ENCODE data around the gene GIGYF2.
"Not testable (repeated sequence)": the region's sequence is repeated elsewhere in the genome, so short reads cannot be mapped to it uniquely, and the experiment has no call there.

GIGYF2 gene

DNA sequence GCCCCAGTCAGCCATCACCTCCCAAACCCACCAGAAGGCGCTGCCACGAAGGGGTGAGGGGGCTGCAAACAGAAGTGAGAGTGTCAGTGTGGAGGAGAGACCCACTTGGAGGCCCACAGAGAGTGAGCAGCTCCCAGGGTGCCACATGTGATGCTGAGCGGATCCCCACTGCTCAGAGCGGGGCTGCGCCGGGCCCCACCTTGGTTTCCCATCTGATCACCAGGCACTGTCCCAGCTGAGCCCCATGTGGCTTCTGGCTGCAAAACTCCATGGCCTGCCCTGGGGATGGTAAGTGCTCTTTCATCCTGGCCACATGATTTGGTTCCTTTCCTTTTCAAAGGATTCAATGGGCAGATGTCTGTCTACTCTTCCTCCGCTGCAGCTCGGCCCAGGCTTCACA, 196.7 kb downstream of the GIGYF2 start:
- no peak for DNase-seq (ENCODE audit: low read depth)

DNA sequence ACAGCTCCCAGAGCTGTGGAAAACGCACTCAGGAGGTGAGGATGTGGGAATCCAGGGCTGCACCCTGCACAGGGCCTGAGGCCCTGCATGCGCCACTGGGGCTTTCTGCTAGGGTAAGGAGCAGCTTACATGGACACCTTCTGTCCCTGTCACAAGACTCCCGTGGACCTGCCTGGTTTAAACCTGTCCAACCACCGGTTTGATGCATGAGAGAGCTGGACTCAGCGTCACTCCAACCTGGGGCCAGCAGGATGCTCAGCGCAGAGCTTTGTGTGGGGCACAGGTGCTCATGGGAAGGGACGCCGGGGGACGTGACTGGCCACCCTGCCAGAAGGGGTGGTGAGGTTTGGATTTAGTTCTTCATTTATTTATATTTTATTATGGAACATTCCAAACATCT, 197.1 kb downstream of the GIGYF2 start:
- no peak for DNase-seq (ENCODE audit: low read depth)

- DNase-seq (ENCODE audit: low read depth) = no peak
Measured at GRCh38 chr2:232894746-232895145, 197.6 kb downstream of the GIGYF2 start.

DNA sequence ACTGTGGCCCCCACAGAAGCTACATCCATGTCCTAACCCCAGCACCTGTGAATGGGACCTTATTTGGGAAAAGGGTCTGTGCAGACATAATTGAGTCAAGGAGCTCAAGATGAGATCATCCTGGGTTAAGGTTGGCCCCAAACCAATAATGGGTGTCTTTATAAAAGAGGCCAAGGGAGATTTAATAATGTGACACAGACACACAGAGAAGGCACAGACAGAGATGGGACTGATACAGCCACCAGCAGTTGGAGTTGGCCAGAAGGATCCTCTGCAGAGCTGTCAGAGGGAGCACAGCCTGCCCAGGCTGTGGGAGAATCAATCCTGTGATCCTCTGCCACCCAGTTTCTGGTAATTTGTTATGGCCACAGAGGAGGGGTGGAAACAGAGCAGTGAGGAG, 199.0 kb downstream of the GIGYF2 start:
- no peak for DNase-seq (ENCODE audit: low read depth)

DNA sequence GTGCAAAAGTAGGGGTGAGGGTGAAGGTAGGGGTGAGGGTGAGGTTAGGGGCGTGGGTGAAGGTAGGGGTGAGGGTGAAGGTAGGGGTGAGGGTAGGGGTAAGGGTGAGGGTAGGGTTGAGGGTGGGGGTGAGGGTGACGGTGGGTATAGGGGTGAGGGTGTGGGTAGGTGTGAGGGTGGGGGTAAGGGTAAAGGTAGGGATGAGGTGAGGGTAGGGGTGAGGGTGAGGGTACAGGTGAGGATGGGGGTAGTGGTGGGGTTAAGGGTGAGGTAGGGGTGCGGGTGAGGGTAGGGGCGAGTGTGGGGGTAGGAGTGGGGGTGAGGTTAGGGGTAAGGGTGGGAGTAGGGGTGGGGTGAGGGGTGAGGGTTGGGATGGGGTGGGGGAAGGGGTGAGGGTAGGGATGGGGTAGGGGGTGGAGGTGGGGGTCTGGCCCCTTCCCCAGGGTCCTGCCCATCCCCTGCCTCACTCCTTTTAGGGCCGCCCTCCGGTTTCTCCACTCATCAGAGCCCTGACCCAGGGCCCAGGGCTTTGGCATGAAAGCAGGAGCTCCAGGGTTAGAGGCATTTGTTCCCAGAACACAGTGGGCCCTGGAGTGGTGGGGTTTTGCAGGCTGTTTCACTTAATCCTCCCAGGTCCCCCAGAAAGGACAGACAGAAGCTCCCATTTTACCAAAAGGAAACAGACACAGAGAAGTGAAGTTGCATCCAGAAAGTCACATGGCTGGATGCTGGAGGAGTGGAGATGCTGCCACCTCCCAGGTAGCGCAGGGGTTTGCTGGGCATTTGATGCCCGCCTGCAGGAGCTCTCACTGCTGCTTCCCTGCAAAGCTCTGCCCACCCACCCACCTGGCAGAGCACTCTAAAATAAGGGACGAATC, 199.8 kb downstream of the GIGYF2 start:
- DNase-seq (ENCODE audit: low read depth) = no peak

DNA sequence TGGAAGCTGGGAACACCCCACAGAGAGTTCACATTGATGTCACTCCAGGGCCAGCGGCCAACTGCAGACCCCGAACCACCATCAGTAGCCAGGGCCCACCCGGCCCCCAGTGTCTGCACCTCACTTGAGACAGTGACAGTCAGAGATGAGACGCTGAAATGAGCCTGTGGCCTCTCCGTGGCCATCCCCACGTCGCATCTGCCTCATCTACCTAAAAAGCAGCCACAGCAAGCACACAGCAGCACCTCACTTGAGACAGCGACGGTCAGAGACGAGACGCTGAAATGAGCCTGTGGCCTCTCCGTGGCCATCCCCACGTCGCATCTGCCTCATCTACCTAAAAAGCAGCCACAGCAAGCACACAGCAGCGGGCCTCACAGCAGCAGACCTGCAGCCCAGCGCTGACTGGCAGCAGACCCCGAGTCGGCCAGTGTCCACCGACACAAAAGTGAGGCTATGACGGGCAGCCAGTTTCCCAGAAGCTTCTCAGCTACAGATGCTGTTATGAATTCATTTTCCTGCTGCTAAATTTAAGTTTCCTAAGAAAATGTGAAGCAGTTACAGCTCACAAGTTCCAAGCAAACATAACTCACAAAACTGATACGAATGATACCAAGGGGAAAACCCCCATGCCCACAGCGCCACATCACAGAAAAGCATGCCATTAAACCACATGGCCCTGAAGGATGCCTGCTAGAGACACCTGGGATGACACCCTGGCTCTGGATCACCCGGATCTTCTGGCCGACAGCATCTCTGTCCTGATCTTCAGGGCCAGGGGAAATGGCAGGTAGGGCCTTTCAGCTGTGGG, 200.7 kb downstream of the GIGYF2 start:
- DNase-seq (ENCODE audit: low read depth) = no peak

DNA sequence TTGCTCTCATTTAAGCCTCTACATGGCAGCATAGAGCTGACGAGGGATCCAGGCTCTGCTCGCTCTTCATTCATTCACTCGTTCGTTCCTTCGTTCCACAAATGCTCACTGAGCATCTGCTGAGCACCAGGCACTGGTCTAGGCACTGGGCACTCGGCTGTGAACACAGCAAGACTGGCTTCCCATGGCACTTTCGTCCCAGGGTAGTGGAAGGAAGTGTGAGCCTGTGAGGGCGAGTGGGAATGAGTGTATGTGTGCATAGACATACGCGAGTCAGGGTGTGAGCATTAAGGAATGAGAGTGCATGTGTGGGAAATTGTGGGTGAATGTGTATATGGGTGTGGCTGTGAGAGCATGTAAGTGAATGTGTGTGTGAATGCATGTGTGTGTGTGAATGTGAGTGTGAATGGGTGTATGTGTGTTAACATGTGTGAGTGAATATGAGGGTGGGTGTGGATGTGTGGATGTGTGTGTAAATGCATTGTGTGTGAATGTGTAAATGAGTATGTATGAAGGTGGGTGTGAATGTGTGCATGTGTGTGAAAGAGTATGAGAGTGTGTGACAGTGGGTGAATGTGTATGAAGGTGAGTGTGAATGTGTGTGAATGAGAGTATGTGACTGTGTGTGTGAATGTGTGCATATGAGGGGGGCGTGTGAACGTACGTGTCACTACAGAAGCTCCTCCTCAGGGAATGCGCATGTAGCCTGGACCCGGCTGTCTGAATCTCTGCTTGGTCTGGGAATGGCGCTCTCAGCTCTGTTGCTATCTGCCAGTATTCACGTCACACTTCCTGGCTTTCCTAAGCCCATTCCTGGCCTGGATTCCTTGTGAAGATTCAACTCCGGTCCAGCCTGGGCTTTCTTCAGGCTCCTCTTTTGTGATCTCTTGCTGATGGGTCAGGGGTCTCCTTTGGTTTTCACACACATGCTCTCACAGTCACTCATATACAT, 201.7 kb downstream of the GIGYF2 start:
- DNase-seq (ENCODE audit: low read depth) = no peak

GRCh38 chr2:232900811-232901735, 203.9 kb downstream of the GIGYF2 start:
- no peak for DNase-seq (ENCODE audit: low read depth)

DNA sequence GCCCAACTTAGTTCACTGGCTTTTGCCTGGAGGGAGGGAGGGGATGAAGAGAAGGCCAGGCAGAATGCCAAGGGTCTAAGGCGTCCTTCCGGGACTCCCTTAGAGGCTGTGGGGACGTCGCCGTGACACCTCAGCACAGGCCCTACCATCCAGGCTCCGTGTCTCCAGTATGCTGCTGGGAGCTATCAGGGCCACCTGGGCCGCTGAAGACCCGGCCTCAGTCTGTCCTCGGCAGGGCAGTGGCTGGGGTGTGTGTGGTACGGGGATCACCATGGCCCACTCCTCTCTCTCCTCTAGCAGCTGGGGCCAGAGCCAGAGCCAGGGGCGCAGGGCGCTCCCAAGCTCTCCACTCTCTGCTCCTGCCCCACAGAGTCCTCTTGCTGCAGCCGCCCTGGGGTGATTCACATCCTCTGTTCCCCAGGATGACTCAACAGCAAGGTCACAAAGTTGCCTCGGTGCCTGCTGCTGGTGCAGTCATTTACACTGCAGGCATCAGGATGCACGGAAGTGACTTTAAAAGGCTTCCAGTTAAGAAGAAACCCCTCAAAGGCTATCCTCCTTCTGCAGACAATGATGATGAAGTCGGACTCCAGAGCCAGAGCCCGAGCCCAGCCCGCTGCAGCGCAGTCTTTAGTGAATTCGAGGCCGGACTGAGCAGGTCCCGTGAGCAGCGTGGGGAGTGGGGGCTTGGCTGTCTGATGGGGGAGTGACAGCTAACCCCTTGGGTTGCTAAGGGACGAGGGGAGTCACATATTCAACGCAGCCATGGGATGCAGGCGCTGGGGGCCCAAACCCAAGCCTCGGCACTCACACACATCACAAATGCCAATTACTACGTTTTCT, 204.8 kb downstream of the GIGYF2 start:
- no peak for DNase-seq (ENCODE audit: low read depth)

GRCh38 chr2:232903989-232904388, 206.9 kb downstream of the GIGYF2 start:
- no peak for DNase-seq (ENCODE audit: low read depth)

DNA sequence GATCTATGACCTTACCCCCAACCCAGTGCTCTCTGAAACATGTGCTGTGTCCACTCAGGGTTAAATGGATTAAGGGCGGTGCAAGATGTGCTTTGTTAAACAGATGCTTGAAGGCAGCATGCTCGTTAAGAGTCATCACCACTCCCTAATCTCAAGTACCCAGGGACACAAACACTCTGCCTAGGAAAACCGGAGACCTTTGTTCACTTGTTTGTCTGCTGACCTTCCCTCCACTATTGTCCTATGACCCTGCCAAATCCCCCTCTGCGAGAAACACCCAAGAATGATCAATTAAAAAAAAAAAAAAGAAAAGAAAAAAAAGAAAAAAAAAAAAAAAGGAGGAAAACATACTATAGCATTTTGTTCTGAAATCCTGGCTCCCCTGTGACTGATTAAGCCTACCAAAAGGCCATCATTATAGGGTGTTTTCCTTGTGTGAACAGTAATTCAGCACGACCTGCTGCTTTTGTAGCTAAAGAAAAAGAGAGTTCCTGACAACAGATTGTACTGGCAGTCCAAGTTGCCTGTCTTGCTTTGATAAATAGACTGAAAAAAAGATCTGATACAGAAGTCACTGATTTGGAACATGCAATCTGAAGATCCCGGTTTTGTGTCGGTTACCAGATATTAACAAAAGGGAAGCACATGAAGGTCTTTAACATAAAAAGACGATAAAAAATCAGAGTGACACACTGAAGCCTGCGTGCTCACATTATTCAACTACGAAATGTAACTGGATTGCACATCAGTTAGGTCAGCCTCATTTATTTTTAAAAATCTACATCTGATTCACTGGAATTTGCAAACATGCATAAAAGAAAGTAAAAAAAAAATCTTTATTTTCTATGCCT, 210.0 kb downstream of the GIGYF2 start:
- not testable (repeated sequence) for DNase-seq (ENCODE audit: low read depth)

- not testable (repeated sequence) for DNase-seq (ENCODE audit: low read depth)
Measured at GRCh38 chr2:232907718-232908085, 210.6 kb downstream of the GIGYF2 start.

- DNase-seq (ENCODE audit: low read depth) = no peak
Measured at GRCh38 chr2:232908695-232909094, 211.6 kb downstream of the GIGYF2 start.
